Stimulated activated CD8-positive, alpha-beta memory T cell treated with anti-CD3 and anti-CD28 coated beads, Interleukin-12 subunit alpha, Interleukin-12 subunit beta, amount 100 ng/mL, for 1 hour (primary cell): Measurements from ENCODE around the gene TAL1.
"Not testable (repeated sequence)": the region's sequence is repeated elsewhere in the genome, so short reads cannot be mapped to it uniquely, and the experiment has no call there.

ENCODE experiments used
- DNase-seq: peaks from one replicate; pipeline ENCODE4 v3.0.0-alpha.2; 2020; ENCODE audit warnings: low read depth

The TAL1 gene

GRCh38 chr1:47212636-47213229, 19.3 kb downstream of the TAL1 start:
- no peak for DNase-seq

- DNase-seq = no peak
These were observed 20.2 kb downstream of the TAL1 start for GRCh38 chr1:47211796-47212269.

GRCh38 chr1:47210666-47211065, 21.4 kb downstream of the TAL1 start:
- no peak for DNase-seq

- DNase-seq = no peak
These were observed 22.2 kb downstream of the TAL1 start for GRCh38 chr1:47209725-47210325.

- no peak for DNase-seq
These were observed 22.9 kb downstream of the TAL1 start for GRCh38 chr1:47209091-47209490.

GRCh38 chr1:47208374-47208850, 23.6 kb downstream of the TAL1 start:
- DNase-seq = no peak

GRCh38 chr1:47207803-47208373, 24.1 kb downstream of the TAL1 start:
- no peak for DNase-seq

- no peak for DNase-seq
These were observed 26.1 kb downstream of the TAL1 start for GRCh38 chr1:47205918-47206317.

GRCh38 chr1:47203504-47203903, 28.5 kb downstream of the TAL1 start:
- not testable (repeated sequence) for DNase-seq

- DNase-seq = no peak
These were observed 30.8 kb downstream of the TAL1 start for GRCh38 chr1:47201179-47201578.

- no peak for DNase-seq
These were observed 33.8 kb downstream of the TAL1 start for GRCh38 chr1:47198214-47198613.

- DNase-seq = no peak
These were observed 35.4 kb downstream of the TAL1 start for GRCh38 chr1:47196622-47197021.

- not testable (repeated sequence) for DNase-seq
These were observed 36.0 kb downstream of the TAL1 start for GRCh38 chr1:47195981-47196380.

GRCh38 chr1:47194311-47194710, 37.7 kb downstream of the TAL1 start:
- DNase-seq = no peak

- not testable (repeated sequence) for DNase-seq
These were observed 38.5 kb downstream of the TAL1 start for GRCh38 chr1:47193496-47193895.

GRCh38 chr1:47192458-47193384, 39.3 kb downstream of the TAL1 start:
- peak; percentile 40 for DNase-seq

- no peak for DNase-seq
These were observed 40.0 kb downstream of the TAL1 start for GRCh38 chr1:47191940-47192457.

GRCh38 chr1:47190857-47191256, 41.2 kb downstream of the TAL1 start:
- no peak for DNase-seq

- DNase-seq = no peak
These were observed 41.5 kb downstream of the TAL1 start for GRCh38 chr1:47190509-47190855.

GRCh38 chr1:47189844-47190508, 42.0 kb downstream of the TAL1 start, which contains the start of gene PDZK1IP1:
Gene PDZK1IP1 (minus strand): TSS chr1:47190036. CDS start chr1:47189932, 104 bp downstream.
- DNase-seq = no peak
